Endometrial microvascular endothelial cells (primary cell): ENCODE results near the gene CPXM1. TPM values are rescaled to one million over a fixed set of nuclear protein-coding genes. Genes with fewer than 3 reads are reported as not detected.
"Not testable (repeated sequence)": the region's sequence is repeated elsewhere in the genome, so short reads cannot be mapped to it uniquely, and the experiment has no call there.

Experiments used
- in situ Hi-C: cut with HindIII; loops from 2 replicates; pipeline ENCODE4 v1.10.0; 2017; ENCODE audit warnings: low sequenced_read_pairs, low pct_unique_long_range_greater_than_20kb; ENCODE audit errors: inconsistent ontology term
- total RNA-seq: library from RNA; depleted of rRNA; stranded (reverse); fragments of >200 nt; gene quantifications from one replicate; pipeline ENCODE4 v1.2.3, GENCODE V29; 2015; ENCODE audit errors: inconsistent ontology term

The CPXM1 gene
- total RNA-seq, 1 donor from 2014 or later: 0.93 TPM

GRCh38 chr20:2826655-2827054 is 26.2 kb upstream of the CPXM1 start:
- in situ Hi-C loops: no loop called here

DNA sequence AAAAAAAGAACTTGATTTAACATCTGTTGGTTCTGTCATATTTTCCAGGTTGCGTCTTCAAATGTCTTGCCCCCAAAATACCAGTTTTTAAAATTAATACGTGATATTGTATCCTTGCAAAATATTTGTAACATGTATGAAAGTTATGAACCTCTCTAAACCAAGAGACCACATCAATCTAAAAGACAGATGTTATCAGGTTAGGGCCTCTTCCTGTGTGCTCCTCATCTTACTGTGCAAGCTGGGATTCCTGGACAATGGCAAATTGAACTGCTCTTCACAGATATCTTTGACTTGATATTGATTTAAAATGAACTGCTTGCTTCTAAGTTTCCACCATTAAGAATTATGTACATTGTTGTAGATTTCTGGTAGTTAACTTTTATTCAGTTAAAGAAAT is 25.3 kb upstream of the CPXM1 start:
- in situ Hi-C loops: no loop called here

DNA sequence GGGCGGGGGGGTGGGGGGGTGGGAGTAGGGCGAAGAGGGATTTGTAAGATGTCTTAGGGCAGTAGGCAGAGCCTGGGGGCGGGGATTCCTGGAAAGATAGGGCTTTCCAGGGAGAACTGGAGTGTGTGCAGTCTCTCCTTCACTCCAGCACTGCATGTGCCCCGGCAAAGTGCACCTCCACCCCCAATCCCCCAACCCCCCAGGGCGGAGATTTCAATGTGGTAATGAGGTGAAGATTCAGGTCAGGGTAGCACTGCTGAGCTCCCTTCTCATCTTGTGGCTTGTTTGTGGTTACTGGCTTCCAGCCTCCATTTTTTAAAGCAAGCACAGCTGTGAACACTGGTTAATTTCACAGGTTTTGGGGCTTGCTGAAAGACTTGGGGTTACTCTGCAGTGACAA is 21.6 kb upstream of the CPXM1 start:
- in situ Hi-C loops: no loop called here

GRCh38 chr20:2820896-2821869 is 20.8 kb upstream of the CPXM1 start:
- in situ Hi-C loops: no loop called here

DNA sequence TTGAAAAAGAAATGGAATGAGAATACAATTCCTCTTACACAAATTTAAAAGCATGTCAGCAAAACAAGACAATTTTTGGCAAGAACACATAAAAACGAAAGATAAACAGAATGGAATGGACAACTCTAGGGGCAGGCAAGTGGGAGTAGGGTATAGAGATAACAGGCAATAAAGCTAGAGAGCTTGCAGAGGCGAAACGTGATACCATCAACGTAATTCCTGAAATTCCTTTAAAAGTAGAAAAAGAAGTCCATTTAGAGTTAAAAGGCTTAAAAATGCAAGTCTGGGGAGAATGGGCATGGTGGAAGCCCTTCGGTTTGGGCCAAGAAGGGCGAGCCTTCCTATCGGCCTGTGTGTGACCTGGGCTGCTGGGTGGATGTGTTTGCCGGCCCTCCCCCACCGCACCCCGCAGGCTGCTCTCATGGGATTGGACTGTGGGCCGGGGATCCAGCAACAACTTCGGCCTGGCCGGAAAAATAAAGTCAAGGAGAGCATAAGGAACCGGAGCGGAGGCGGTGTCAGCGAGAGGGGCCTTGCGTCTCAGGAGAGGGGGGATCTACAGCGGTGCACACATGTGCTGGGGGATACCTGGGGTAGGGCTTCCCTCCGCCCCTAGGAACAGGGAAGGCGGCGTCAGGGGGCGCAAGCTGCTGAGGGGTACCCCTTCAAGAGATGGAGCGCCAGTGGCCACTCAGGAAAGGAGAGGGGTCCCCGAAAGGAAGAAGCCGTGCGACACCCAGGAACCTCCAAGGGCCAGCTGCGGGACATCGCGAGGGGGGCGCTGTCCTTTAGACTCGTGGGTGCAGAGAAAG is 19.9 kb upstream of the CPXM1 start:
- in situ Hi-C loops: no loop called here

DNA sequence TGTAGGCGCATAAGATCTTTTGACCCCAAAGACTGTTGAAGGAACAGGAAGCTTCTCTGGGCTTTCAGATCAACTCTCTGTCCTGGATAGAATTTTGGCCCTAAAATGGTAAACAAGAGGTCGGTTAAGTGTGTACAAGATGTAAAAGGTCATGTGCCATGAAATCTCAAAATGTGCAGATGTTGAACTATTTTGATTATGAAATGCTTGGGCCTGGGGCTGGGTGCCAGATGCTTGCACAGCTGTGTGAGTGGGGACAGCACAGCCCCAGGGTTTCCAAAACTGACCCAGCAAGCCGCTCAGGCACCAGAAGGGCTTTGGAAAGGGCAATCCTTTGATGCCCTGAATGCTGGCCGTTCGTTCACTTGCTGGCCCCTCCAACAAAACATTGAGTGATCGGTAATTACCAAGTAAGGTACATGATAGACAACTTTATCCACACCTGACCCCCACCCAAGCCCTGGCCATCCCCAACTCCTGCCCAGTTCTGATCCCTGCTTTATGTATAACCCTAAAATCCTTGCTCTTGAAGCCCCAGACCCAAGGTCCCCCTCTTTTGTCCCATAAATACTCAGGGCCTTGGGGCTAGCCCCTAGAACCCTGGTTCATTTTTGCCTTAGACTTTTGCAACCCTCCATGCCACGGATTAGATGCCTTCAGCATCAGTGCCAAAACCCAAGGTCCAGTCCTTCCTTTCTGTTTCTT is 17.6 kb upstream of the CPXM1 start:
- in situ Hi-C loops: no loop called here

DNA sequence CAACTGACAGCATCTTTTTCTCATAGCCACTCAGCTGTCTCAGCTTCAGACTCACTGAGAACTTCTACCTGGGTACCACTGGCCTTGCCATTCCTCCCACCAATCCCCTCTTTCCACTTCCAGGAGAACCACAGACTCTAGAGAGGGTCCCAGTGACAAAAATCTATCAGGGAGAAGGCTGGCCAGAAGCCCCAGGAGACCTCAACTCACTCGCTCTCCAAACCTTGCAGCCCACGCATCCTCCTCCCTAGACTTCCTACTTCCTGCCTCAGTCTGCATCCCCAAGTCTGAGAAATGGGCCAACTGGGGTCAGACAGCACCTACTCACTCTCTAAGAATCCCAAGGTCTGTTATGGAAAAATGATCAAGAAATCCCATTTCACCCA is 16.9 kb upstream of the CPXM1 start:
- in situ Hi-C loops: no loop called here

GRCh38 chr20:2816583-2817340 is 16.3 kb upstream of the CPXM1 start:
- in situ Hi-C loops: no loop called here

GRCh38 chr20:2816030-2816582 is 15.7 kb upstream of the CPXM1 start, which contains the start of gene TMEM239:
TSS of gene TMEM239 (plus strand) at chr20:2816364. CDS start at chr20:2816555, 191 bp downstream.
- in situ Hi-C loops: no loop called here

DNA sequence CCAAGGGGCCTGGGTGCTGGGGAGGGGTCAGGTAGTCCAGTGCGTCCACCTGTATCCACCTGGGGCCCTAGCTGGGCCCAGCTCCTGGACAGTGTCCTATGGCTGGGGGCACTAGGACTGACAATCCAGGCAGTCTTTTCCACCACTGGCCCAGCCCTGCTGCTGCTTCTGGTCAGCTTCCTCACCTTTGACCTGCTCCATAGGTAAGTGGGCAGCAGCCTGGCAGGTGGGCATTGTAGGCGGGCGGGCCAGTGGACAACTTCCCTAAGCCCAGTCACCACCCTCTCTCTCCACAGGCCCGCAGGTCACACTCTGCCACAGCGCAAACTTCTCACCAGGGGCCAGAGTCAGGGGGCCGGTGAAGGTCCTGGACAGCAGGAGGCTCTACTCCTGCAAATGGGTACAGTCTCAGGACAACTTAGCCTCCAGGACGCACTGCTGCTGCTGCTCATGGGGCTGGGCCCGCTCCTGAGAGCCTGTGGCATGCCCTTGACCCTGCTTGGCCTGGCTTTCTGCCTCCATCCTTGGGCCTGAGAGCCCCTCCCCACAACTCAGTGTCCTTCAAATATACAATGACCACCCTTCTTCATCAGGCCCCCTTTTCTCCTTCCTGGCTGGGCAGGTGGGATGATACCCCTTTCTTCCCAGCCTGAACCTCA is 14.9 kb upstream of the CPXM1 start:
- in situ Hi-C loops: no loop called here

DNA sequence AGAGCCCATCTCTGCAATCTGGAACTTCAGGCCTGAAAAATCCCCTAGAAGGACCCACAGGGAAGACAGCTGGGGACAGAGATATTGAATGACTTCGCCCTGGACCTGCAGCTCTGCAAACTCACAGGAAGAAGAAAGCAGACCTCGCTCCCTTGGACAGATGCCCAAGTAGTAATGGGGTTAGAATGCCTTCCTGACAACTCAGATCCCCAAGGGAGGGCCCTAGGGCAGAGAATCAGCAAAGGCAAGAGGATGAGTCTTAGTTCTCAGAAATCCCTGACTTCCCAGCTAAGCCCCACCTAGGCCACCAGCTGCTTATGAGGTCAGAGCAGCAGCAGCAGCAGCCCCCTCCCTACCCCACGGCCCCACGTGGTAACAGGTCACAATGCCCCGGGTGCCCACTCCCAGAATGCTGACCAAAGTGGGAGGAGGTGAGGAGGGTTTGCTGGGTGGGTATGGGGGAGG is 14.2 kb upstream of the CPXM1 start, which contains the start of gene C20orf141:
Gene C20orf141, plus strand, starts transcription at position 401 of the 465 bp plus-strand sequence. CDS start 198 bp downstream, outside the sequence.
- in situ Hi-C loops: no loop called here

- in situ Hi-C loops: no loop called here
Measured at GRCh38 chr20:2814076-2814475, 13.6 kb upstream of the CPXM1 start.

DNA sequence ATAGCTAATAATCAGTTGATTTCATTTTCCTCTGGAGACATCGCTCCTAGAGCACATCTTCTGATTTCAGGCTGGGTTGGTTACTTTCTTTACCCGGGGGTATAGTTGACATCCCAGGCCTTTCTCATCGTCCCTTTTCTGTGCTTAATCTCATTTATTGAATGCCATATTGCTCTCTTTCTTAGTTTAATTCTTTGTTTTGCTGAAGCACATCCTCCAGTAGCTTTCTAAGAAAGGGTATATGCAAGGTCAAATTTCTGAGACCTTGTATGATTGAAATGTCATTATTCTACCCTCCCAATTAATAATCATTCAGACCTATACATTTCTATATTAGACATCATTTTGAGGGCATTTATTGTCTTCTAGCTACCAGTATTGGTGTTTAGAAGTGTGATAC is 11.8 kb upstream of the CPXM1 start:
- in situ Hi-C loops: no loop called here

GRCh38 chr20:2809690-2810089 is 9.3 kb upstream of the CPXM1 start:
- in situ Hi-C loops: no loop called here

DNA sequence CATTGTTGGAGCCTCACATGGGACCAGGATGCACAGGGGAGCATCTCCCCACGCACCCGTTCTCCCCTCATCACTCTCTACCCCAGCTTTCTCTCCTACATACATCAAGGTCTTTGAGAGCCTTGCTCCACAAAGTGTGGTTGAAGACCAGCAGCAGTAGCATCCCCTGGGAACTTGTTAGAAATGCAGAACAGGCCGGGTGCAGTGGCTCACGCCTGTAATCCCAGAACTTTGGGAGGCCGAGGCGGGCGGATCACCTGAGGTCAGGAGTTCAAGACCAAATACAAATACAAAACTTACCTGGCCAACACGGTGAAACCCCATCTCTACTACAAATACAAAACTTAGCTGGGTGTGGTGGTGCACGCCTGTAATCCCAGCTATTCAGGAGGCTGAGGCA is 7.5 kb upstream of the CPXM1 start:
- in situ Hi-C loops: not testable (repeated sequence)

DNA sequence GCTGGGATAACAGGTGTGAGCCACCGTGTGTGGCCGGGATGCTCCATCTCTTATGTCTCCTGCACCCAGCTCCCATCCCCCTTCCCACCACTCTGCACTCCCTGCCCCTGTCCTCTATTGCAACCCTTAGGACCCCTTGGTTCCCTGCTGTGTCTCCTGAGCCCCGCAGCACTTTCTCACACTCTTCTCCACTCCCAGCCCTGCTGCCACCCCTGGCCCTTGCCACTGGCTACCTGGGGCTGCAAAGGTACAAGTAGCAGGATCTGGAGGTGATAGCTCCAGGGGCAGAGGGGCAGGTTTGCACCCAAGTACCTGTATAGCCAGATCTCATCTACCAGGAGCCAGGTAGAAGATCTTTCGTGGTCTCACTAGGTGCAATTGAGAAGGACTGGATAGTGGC is 6.6 kb upstream of the CPXM1 start:
- in situ Hi-C loops: no loop called here

DNA sequence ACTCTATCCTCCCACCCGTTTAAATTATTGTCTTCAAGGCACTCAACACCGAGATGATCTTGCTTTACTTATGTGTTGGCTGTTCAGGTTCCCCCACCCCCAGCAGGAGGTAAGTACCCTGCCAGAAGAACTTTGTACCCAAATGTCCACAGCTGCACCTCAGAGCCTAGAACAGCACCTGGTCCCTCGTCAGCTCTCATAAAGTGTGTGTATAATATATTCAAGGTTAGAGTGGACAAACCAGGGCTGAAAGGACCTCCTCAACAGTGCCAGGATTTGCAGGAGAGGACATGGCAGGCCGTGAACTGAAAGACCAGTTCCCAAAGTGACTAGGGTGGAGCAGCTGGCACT is 5.9 kb upstream of the CPXM1 start:
- in situ Hi-C loops: no loop called here
